T-helper 1 cell treated with Interleukin-12 subunit alpha and Interleukin-12 subunit beta and Interleukin-4 antibody, amounts not matched to agents 30 ng/mL and 1 ng/mL, for 36 hours (primary cell): ENCODE data around the gene PRAMEF11. TPM values are rescaled to one million over a fixed set of nuclear protein-coding genes. Genes with fewer than 3 reads are reported as not detected.

Experiments
- intact Hi-C: fragments of 100-400 bp; cut with micrococcal nuclease; formaldehyde crosslinking; loops from one replicate; pipeline ENCODE4 v1.15.1; 2024
- total RNA-seq: library from RNA; stranded (reverse); gene quantifications from 2 replicates; pipeline ENCODE4 v1.2.3, GENCODE V29; 2022

PRAMEF11 gene
- total RNA-seq, 1 donor from 2014 or later = not detected

DNA sequence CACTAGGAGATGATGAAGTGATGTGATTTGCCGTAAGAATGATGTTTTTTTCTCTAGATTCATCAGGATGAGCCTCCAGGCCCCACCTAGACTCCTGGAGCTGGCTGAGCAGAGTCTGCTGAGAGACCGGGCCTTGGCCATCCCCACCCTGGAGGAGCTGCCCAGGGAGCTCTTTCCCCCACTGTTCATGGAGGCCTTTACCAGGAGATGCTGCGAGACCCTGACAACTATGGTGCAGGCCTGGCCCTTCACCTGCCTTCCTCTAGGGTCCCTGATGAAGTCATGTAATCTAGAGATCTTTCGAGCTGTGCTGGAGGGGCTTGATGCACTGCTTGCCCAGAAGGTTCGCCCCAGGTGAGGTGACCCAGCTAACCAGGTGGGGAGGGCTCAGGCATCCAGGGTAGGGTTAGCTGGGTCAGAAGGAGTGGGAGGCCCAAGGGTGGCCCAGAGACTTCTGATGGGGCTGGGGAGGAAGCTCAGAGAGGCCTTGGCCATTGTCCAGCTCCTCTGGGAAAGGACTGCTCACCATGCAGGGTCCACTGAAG lies 56.3 kb downstream of the PRAMEF11 start:
- intact Hi-C loops = no loop called here

Other genes starting within 250 kb of the PRAMEF11 start
- 79.5 and 87.0 TPM in 2 replicates for gene DHRS3, start 213.2 kb downstream of the PRAMEF11 start, total RNA-seq
- not detected in 2 replicates for gene AADACL4, start 187.3 kb downstream of the PRAMEF11 start, total RNA-seq
- not detected in 2 replicates for gene AADACL3, start 115.3 kb downstream of the PRAMEF11 start, total RNA-seq
- gene CFAP107, start 85.2 kb downstream of the PRAMEF11 start, total RNA-seq = not detected in 2 replicates
- not detected in 2 replicates for gene PRAMEF12, start 57.7 kb downstream of the PRAMEF11 start, total RNA-seq
- gene PRAMEF1, start 40.0 kb downstream of the PRAMEF11 start, total RNA-seq = not detected in 2 replicates
- not detected in 2 replicates for gene HNRNPCL1, start 17.3 kb upstream of the PRAMEF11 start, total RNA-seq
- gene PRAMEF2, start 25.7 kb upstream of the PRAMEF11 start, total RNA-seq = not detected in 2 replicates
- gene PRAMEF4, start 54.8 kb upstream of the PRAMEF11 start, total RNA-seq = not detected in 2 replicates
- gene PRAMEF10, start 66.9 kb upstream of the PRAMEF11 start, total RNA-seq = not detected in 2 replicates
- gene PRAMEF7, start 85.2 kb upstream of the PRAMEF11 start, total RNA-seq = not detected in 2 replicates
- gene PRAMEF6, start 116.2 kb upstream of the PRAMEF11 start, total RNA-seq = not detected in 2 replicates
- gene PRAMEF27, start 225.2 kb upstream of the PRAMEF11 start, total RNA-seq = not detected in 2 replicates
- gene HNRNPCL3, start 229.4 kb upstream of the PRAMEF11 start, total RNA-seq = not detected in 2 replicates
- gene PRAMEF25, start 239.4 kb upstream of the PRAMEF11 start, total RNA-seq = not detected in 2 replicates